K562 (cell line): Measurements from ENCODE around the gene FBXO9. TPM values are rescaled to one million over a fixed set of nuclear protein-coding genes. Genes with fewer than 3 reads are reported as not detected.

Source experiments
- ATAC-seq: fragments of 200-7000 bp; cut with Tn5 transposase; 3 replicates; pipeline ENCODE4 v1.9.1; 2020; ENCODE audit warnings: moderate library complexity
- BruUV-seq: library from RNA; stranded (reverse); fragments of 400-500 nt; replicated peaks from 2 replicates; lab custom pipeline; 2021; lab: Mats Ljungman, UMichigan
- CTCF ChIA-PET: fragments of 300-600 bp; formaldehyde crosslinking; extraction: SDS; loops from one replicate; lab custom pipeline; 2021; ENCODE audit warnings: low intra/inter-chr PET ratio; lab: Yijun Ruan, JAX
- POLR2A ChIA-PET: fragments of 300-600, 350-650 bp; sonication (Branson Sonifier 250); formaldehyde crosslinking; extraction: SDS; loops from one replicate; lab custom pipeline; 2021; ENCODE audit warnings: antibody characterized with exemption, inconsistent platforms; lab: Yijun Ruan, JAX
- DNase-seq, 4 experiments: peaks; one replicate each; pipeline versions ENCODE4 v3.0.0 to v3.0.0-alpha.2; 2011 to 2018; ENCODE audit warnings: low spot score in 3 of 4, mixed read lengths in 3 of 4; ENCODE audit errors: extremely low read depth in 1 of 4
- FAIRE-seq: peaks from 2 replicates; lab custom pipeline; 2011; peaks lifted over from hg19 to GRCh38; lab: Jason Lieb, UNC
- H2AFZ ChIP-seq: 2 replicates; pipeline ENCODE4 v1.6.0; 2011; ENCODE audit warnings: low read depth, low read length, control low read depth, inconsistent platforms
- H3K27ac ChIP-seq: fragments of 200-600 bp; 3 replicates; pipeline ENCODE4 v1.8.0; 2011; ENCODE audit warnings: low read depth, mild to moderate bottlenecking, control low read depth, inconsistent platforms, low read length, moderate library complexity, mixed read lengths; ENCODE audit errors: extremely low read depth
- H3K27me3 ChIP-seq, 2 experiments: fragments of 300-600 bp in 1 of 2; 2 replicates in 1 of 2; 3 replicates in 1 of 2; pipeline versions ENCODE4 v1.6.0 to v1.8.0; 2011; ENCODE audit warnings: inconsistent platforms in 2 of 2, low read length in 2 of 2, mild to moderate bottlenecking in 1 of 2, mixed read lengths in 1 of 2, moderate library complexity in 1 of 2; ENCODE audit not compliant: control insufficient read depth in 2 of 2, insufficient read depth in 2 of 2
- H3K36me3 ChIP-seq: fragments of 300-600 bp; 3 replicates; pipeline ENCODE4 v1.8.0; 2011; ENCODE audit warnings: mild to moderate bottlenecking, low read length, inconsistent platforms; ENCODE audit not compliant: control insufficient read depth, insufficient read depth
- H3K4me1 ChIP-seq, 2 experiments: fragments of 200-600 bp in 1 of 2; replicated peaks in 1 of 2; 2 replicates in 1 of 2; 3 replicates in 1 of 2; pipeline versions ENCODE4 v1.5.1 to v1.8.0; 2011; ENCODE audit warnings: inconsistent platforms in 2 of 2, low read length in 2 of 2, mild to moderate bottlenecking in 1 of 2, mixed read lengths in 1 of 2, moderate library complexity in 1 of 2; ENCODE audit not compliant: control insufficient read depth in 2 of 2, insufficient read depth in 2 of 2
- H3K4me2 ChIP-seq: 2 replicates; pipeline ENCODE4 v1.6.1; 2011; ENCODE audit warnings: low read length, control low read depth, inconsistent platforms, mixed read lengths; ENCODE audit not compliant: insufficient read depth
- H3K4me3 ChIP-seq: fragments of 200-600 bp; sonication (generic), shearing (Covaris generic); 2 replicates; pipeline ENCODE4 v1.5.1; 2016; ENCODE audit warnings: control low read depth, inconsistent platforms
- H3K79me2 ChIP-seq: fragments of 200-600 bp; 3 replicates; pipeline ENCODE4 v1.8.0; 2011; ENCODE audit warnings: low read length, inconsistent platforms; ENCODE audit not compliant: control insufficient read depth, insufficient read depth
- H3K9ac ChIP-seq, 2 experiments: 2 replicates each; pipeline versions ENCODE4 v1.6.0 to v1.6.1; 2011; ENCODE audit warnings: low read depth in 2 of 2, low read length in 2 of 2, control low read depth in 1 of 2, inconsistent platforms in 1 of 2, mild to moderate bottlenecking in 1 of 2, mixed read lengths in 1 of 2; ENCODE audit not compliant: insufficient read depth in 1 of 2
- H3K9me1 ChIP-seq: one replicate; pipeline ENCODE4 v1.6.0; 2011; ENCODE audit warnings: inconsistent platforms, mild to moderate bottlenecking, low read length, moderate library complexity; ENCODE audit not compliant: control insufficient read depth, insufficient read depth
- H3K9me3 ChIP-seq: replicated peaks from 2 replicates; pipeline ENCODE4 v1.5.1; 2011; ENCODE audit warnings: low read depth, low read length, inconsistent platforms; ENCODE audit not compliant: control insufficient read depth, insufficient read depth
- H4K20me1 ChIP-seq: replicated peaks from 2 replicates; pipeline ENCODE4 v1.6.1; 2011; ENCODE audit warnings: low read length, inconsistent platforms, mixed read lengths; ENCODE audit not compliant: control insufficient read depth, insufficient read depth
- L3MBTL2 ChIP-seq: fragments of 450-650 bp; IDR thresholded peaks from 2 replicates; pipeline ENCODE4 v1.6.1; 2016; ENCODE audit warnings: mild to moderate bottlenecking, moderate library complexity
- OTX1 ChIP-seq: fragments of 450-650 bp; formaldehyde crosslinking; IDR thresholded peaks from 2 replicates; pipeline ENCODE4 v1.4.0; 2022; ENCODE audit warnings: mild to moderate bottlenecking
- POLR2B ChIP-seq: fragments of 450-650 bp; IDR thresholded peaks from 2 replicates; pipeline ENCODE4 v1.6.1; 2018; ENCODE audit warnings: low read depth; ENCODE audit not compliant: partially characterized antibody
- PTBP1 ChIP-seq: fragments of 200-400 bp; formaldehyde crosslinking; IDR thresholded peaks from 2 replicates; pipeline ENCODE4 v1.6.1; 2017; ENCODE audit warnings: low read depth, low read length
- RBM25 ChIP-seq: fragments of 200-400 bp; formaldehyde crosslinking; IDR thresholded peaks from 2 replicates; pipeline ENCODE4 v1.6.1; 2018; ENCODE audit warnings: low read length, low read depth, moderate library complexity; ENCODE audit not compliant: severe bottlenecking
- ZBTB8A ChIP-seq: fragments of 450-650 bp; IDR thresholded peaks from 2 replicates; pipeline ENCODE4 v1.6.1; 2018; ENCODE audit warnings: mild to moderate bottlenecking, moderate library complexity; ENCODE audit not compliant: partially characterized antibody
- ZNF124 ChIP-seq: sonication (generic); formaldehyde crosslinking; IDR thresholded peaks from 2 replicates; pipeline ENCODE4 v1.8.1; 2022; ENCODE audit warnings: missing genetic modification reagents
- ZNF785 ChIP-seq: fragments of 250-450 bp; sonication (Bioruptor Pico); IDR thresholded peaks from 2 replicates; pipeline ENCODE4 v1.4.0; 2020; ENCODE audit warnings: mild to moderate bottlenecking
- ZSCAN32 ChIP-seq: fragments of 450-650 bp; formaldehyde crosslinking; IDR thresholded peaks from 2 replicates; pipeline ENCODE4 v1.4.0; 2020; ENCODE audit warnings: mild to moderate bottlenecking, moderate library complexity
- WGBS: fragments of 100-300 bp; shearing (Covaris generic); methylation state at CpG from one replicate; pipeline ENCODE4 v1.1.6; 2016; ENCODE audit warnings: low coverage, mixed read lengths; ENCODE audit not compliant: insufficient coverage; ENCODE audit errors: missing lambda C conversion rate; 5-methylcytosine and 5-hydroxymethylcytosine counted together
- in situ Hi-C: fragments of 300-500 bp; cut with MboI; formaldehyde crosslinking; loops from 4 replicates; pipeline ENCODE4 v1.15.0; 2018; ENCODE audit warnings: inconsistent platforms, mixed read lengths
- intact Hi-C: fragments of 100-400 bp; cut with micrococcal nuclease; formaldehyde crosslinking; loops from 2 replicates; pipeline ENCODE4 v1.14.2; 2022
- polyA plus RNA-seq, 8 experiments: library from polyadenylated mRNA; depleted of rRNA in 4 of 8; stranded (reverse) in 5 of 8; unstranded in 3 of 8; fragments of >200 nt; fragmentation: Nextera tagmentation in 2 of 8; fragmentation: Illumina TruSeq in 1 of 8; extraction: Ambion mirVana in 2 of 8; extraction: Trizol in 1 of 8; gene quantifications; 2 replicates each; pipeline versions ENCODE4 v1.2.1 to v1.2.3, GENCODE V29; 2011 to 2014; ENCODE audit warnings: inconsistent platforms in 1 of 8, missing spikeins in 1 of 8
- total RNA-seq, 7 experiments: library from RNA; depleted of rRNA in 6 of 7; stranded (reverse); fragments of >200 nt in 6 of 7; fragmentation: Illumina TruSeq in 2 of 7; extraction: Trizol in 2 of 7; gene quantifications; 2 replicates each; pipeline versions ENCODE4 v1.2.1 to v1.2.3, GENCODE V29; 2011 to 2021; ENCODE audit warnings: low replicate concordance in 1 of 7
- TF ChIP-seq, protein P1 (sequence below): fragments of 200-800 bp; sonication (Bioruptor generic); IDR thresholded peaks from 2 replicates; pipeline ENCODE4 v1.6.1; 2016; ENCODE audit warnings: missing genetic modification characterization, missing compliant biosample characterization
- TF ChIP-seq, protein P2 (sequence below), 2 experiments: IDR thresholded peaks; 2 replicates each; pipeline ENCODE4 v1.6.1; 2011; ENCODE audit warnings: borderline replicate concordance in 1 of 2, control low read depth in 1 of 2, low read depth in 1 of 2, low read length in 1 of 2, mild to moderate bottlenecking in 1 of 2, mixed read lengths in 1 of 2, moderate library complexity in 1 of 2; ENCODE audit not compliant: insufficient read depth in 1 of 2, insufficient read length in 1 of 2, poor library complexity in 1 of 2, severe bottlenecking in 1 of 2; ENCODE audit errors: extremely low read depth in 1 of 2

Gene FBXO9
- total and polyA plus RNA-seq, 9 of the 15 experiments (the other 6 are each of a cell fraction or from before 2014, with no cell fraction given): 10.1 to 85.3 (median 51.4) TPM

GRCh38 chr6:53031281-53031680, 33.9 kb upstream of the FBXO9 start (continued):
- TF ChIP-seq, protein P1, sequence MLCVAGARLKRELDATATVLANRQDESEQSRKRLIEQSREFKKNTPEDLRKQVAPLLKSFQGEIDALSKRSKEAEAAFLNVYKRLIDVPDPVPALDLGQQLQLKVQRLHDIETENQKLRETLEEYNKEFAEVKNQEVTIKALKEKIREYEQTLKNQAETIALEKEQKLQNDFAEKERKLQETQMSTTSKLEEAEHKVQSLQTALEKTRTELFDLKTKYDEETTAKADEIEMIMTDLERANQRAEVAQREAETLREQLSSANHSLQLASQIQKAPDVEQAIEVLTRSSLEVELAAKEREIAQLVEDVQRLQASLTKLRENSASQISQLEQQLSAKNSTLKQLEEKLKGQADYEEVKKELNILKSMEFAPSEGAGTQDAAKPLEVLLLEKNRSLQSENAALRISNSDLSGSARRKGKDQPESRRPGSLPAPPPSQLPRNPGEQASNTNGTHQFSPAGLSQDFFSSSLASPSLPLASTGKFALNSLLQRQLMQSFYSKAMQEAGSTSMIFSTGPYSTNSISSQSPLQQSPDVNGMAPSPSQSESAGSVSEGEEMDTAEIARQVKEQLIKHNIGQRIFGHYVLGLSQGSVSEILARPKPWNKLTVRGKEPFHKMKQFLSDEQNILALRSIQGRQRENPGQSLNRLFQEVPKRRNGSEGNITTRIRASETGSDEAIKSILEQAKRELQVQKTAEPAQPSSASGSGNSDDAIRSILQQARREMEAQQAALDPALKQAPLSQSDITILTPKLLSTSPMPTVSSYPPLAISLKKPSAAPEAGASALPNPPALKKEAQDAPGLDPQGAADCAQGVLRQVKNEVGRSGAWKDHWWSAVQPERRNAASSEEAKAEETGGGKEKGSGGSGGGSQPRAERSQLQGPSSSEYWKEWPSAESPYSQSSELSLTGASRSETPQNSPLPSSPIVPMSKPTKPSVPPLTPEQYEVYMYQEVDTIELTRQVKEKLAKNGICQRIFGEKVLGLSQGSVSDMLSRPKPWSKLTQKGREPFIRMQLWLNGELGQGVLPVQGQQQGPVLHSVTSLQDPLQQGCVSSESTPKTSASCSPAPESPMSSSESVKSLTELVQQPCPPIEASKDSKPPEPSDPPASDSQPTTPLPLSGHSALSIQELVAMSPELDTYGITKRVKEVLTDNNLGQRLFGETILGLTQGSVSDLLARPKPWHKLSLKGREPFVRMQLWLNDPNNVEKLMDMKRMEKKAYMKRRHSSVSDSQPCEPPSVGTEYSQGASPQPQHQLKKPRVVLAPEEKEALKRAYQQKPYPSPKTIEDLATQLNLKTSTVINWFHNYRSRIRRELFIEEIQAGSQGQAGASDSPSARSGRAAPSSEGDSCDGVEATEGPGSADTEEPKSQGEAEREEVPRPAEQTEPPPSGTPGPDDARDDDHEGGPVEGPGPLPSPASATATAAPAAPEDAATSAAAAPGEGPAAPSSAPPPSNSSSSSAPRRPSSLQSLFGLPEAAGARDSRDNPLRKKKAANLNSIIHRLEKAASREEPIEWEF (CRISPR knock-in tag): no peak
- TF ChIP-seq ZNF124 (CRISPR knock-in tag) (no peak), ZBTB8A (no peak), ZNF785 (CRISPR knock-in tag) (no peak)

- Histone ChIP-seq H3K4me2 (no peak overlapping the region), H3K9me3 (no peaks in the 10 kb centered on the region), H3K36me3 (peaks cover 3% of the 10 kb centered on the region; the same call in 2 of the 3 replicates), H3K27me3 (no peaks in the 10 kb centered on the region), H3K27ac (no peak overlapping the region), H3K4me1 (no peaks in the 10 kb centered on the region; a peak in 2 of 5 replicates), H3K9ac (no peak overlapping the region), H3K4me3 (no peak overlapping the region), H3K9me1 (no peaks in the 10 kb centered on the region), H2AFZ (no peak overlapping the region), H3K79me2 (no peaks in the 10 kb centered on the region), H4K20me1 (no peaks in the 10 kb centered on the region)
- 42% methylated on average over 4 of the region's 4 CpGs for WGBS
- ChIA-PET POLR2A (interaction anchor here (0.7 to 1.6 kb wide), 4 partner anchors 10 to 549 kb away, joined by 3 to 6 read pairs (median 3); no protein-coding TSS in a partner anchor), CTCF (no interaction called here)
- intact Hi-C loops (no loop called here), in situ Hi-C loops (no loop called here)
- DNase-seq (no peak), ATAC-seq (no peak), FAIRE-seq (no peak)
- BruUV-seq: no TSS peak
- TF ChIP-seq RBM25 (no peak), L3MBTL2 (no peak), POLR2B (no peak), ZSCAN32 (CRISPR knock-in tag) (no peak), OTX1 (CRISPR knock-in tag) (no peak), PTBP1 (no peak)
- TF ChIP-seq, protein P2, sequence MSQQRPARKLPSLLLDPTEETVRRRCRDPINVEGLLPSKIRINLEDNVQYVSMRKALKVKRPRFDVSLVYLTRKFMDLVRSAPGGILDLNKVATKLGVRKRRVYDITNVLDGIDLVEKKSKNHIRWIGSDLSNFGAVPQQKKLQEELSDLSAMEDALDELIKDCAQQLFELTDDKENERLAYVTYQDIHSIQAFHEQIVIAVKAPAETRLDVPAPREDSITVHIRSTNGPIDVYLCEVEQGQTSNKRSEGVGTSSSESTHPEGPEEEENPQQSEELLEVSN (IDR thresholded peaks at IDR 0.05; ENCODE audit: borderline replicate concordance in 1 of 2, extremely low read depth in 1 of 2, insufficient read depth in 1 of 2, insufficient read length in 1 of 2, low read depth in 1 of 2, low read length in 1 of 2, poor library complexity in 1 of 2, severe bottlenecking in 1 of 2): no peak
These were observed 32.4 kb upstream of the FBXO9 start for GRCh38 chr6:53032849-53033248.
